Activated naive CD8-positive, alpha-beta T cell (primary cell): Measurements from ENCODE around the gene BAG3.
A peak's percentile ranks its signal among the peaks of the same experiment; 100 is the strongest.
"Not testable (repeated sequence)": the region's sequence is repeated elsewhere in the genome, so short reads cannot be mapped to it uniquely, and the experiment has no call there.

Experiments used
- H3K27ac Mint-ChIP-seq: one replicate; pipeline ENCODE4 v1.8.0; 2021; ENCODE audit warnings: mixed read lengths
- H3K27me3 Mint-ChIP-seq: one replicate; pipeline ENCODE4 v1.8.0; 2021; ENCODE audit warnings: mixed read lengths
- H3K36me3 Mint-ChIP-seq: one replicate; pipeline ENCODE4 v1.8.0; 2021; ENCODE audit warnings: mixed read lengths
- H3K4me1 Mint-ChIP-seq: one replicate; pipeline ENCODE4 v1.8.0; 2021; ENCODE audit warnings: low read depth, mixed read lengths
- H3K4me3 Mint-ChIP-seq: one replicate; pipeline ENCODE4 v1.8.0; 2021; ENCODE audit warnings: mild to moderate bottlenecking, mixed read lengths
- H3K9me3 Mint-ChIP-seq: one replicate; pipeline ENCODE4 v1.8.0; 2021; ENCODE audit warnings: low read depth, mixed read lengths

BAG3 gene

DNA sequence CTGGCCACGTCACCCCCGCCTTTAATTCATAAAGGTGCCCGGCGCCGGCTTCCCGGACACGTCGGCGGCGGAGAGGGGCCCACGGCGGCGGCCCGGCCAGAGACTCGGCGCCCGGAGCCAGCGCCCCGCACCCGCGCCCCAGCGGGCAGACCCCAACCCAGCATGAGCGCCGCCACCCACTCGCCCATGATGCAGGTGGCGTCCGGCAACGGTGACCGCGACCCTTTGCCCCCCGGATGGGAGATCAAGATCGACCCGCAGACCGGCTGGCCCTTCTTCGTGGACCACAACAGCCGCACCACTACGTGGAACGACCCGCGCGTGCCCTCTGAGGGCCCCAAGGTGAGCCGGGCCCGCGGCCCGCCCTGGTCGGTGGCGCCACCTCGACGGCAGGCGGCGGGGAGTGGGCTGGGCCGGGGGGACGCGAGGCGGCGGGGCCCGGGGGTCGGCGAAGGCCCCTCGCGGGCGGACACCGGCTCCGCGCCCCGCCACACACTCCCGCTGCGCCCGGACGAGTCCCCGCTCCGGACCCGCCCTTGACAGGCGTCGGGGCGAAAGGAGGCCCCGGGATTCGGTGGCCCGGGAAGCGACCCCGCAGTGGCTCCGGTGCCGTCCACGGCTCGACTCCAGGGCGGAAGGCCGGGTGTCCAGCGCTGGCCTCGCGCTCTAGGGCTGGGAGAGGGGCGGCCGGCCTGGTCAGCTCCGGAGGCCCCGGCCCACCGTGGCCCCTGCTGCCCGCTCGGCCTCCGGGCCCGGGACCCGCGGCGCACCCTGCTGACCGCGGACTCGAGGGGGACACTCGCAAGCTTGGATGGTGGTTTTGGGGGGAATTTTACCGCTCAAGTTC lies 557 bp downstream of the BAG3 start:
- no peaks in the 10 kb centered on the region for H3K27me3 Mint-ChIP-seq
- H3K36me3 Mint-ChIP-seq = no peaks in the 10 kb centered on the region
- H3K4me3 Mint-ChIP-seq = peak overlapping the region; percentile 89
- peaks cover 55% of the 10 kb centered on the region for H3K4me1 Mint-ChIP-seq
- peak overlapping the region; percentile 92 for H3K27ac Mint-ChIP-seq
- no peaks in the 10 kb centered on the region for H3K9me3 Mint-ChIP-seq

DNA sequence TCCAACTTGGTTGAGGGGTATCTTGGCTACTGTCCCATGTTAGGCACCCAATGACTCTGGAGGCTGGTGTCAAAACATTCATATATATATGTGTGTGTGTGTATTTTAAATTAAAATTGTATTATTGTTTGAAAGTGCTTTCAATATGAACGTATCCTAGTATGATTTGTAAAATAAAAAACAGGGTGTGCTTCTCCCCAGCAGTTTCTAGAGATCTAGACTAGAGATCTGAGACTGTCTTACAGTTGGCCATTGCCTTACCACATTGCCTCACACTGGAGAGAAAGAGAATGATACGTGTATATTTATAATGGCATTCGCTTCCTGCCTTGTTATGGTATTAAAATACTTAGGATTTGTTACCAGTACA lies 1.2 kb downstream of the BAG3 start:
- Mint-ChIP-seq H3K4me1 (peaks cover 61% of the 10 kb centered on the region), H3K27me3 (no peaks in the 10 kb centered on the region), H3K27ac (peak overlapping the region; percentile 92), H3K36me3 (no peaks in the 10 kb centered on the region), H3K9me3 (no peaks in the 10 kb centered on the region), H3K4me3 (peak overlapping the region; percentile 89)

DNA sequence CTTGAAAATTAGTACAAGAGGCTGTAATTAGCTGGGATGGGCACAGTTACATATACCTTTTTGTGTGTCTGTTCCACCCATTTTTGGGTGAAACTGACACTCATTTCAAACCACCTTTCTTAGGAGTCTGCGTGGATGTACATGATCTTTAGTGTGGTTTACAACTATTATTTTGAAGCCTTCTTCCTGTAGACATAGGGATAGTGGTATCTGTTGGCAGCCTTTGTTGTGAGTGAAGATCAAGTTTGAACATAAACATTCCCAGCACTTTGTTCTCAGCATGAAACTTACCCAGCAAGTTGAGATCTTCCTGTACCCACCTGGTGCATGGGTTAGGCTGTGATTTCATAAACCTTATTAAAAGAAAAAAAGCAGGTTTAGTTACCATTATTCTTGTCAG lies 2.0 kb downstream of the BAG3 start:
- Mint-ChIP-seq H3K27ac (peak overlapping the region; percentile 31), H3K9me3 (no peaks in the 10 kb centered on the region), H3K4me3 (peak overlapping the region; percentile 89), H3K36me3 (no peaks in the 10 kb centered on the region), H3K27me3 (no peaks in the 10 kb centered on the region), H3K4me1 (peaks cover 63% of the 10 kb centered on the region)

DNA sequence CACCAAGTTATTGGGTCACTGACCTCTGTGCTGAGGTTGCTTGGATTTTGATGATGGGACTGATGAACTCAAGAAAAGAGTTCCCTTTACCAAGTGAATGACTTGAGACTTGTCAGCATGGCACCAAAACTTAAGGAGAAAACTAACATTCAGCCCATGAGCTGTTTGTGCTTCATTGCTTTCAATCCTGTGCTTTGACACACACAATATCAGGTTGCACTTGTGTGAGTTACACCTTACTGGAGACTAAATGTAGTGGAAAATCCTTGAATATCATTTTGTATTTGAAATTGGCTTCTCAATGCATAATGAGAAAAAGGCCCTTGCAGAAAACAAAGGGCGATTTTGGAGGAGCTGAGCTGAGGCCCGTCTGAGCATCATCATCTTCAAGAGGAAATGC lies 2.7 kb downstream of the BAG3 start:
- H3K4me3 Mint-ChIP-seq = peak overlapping the region; percentile 89
- H3K4me1 Mint-ChIP-seq = peaks cover 68% of the 10 kb centered on the region
- no peaks in the 10 kb centered on the region for H3K9me3 Mint-ChIP-seq
- H3K27ac Mint-ChIP-seq = peak overlapping the region; percentile 31
- H3K27me3 Mint-ChIP-seq = no peaks in the 10 kb centered on the region
- H3K36me3 Mint-ChIP-seq = no peaks in the 10 kb centered on the region

DNA sequence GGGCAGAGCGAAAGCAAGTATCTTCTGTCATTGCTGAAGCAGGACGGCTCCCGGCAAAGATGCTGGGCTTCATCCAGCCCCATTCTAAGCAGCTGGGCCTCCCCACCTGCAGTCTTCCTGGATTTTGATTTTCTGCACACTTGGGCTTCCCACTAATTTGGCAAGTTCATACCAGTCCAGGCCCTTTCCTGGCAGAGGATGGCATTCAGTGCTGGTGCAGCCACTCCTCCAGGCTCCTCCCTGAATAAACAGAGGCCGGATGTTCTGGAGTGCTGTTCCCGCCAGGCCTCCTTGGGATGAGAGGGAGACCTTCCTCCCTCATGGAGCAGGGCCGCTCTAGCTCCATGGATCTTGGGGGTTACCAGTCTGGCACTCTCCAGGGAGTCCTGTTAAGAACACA lies 3.4 kb downstream of the BAG3 start:
- Mint-ChIP-seq H3K27me3 (no peaks in the 10 kb centered on the region), H3K4me3 (peak overlapping the region; percentile 89), H3K4me1 (peaks cover 69% of the 10 kb centered on the region), H3K36me3 (no peaks in the 10 kb centered on the region), H3K27ac (peak overlapping the region; percentile 83), H3K9me3 (no peaks in the 10 kb centered on the region)

DNA sequence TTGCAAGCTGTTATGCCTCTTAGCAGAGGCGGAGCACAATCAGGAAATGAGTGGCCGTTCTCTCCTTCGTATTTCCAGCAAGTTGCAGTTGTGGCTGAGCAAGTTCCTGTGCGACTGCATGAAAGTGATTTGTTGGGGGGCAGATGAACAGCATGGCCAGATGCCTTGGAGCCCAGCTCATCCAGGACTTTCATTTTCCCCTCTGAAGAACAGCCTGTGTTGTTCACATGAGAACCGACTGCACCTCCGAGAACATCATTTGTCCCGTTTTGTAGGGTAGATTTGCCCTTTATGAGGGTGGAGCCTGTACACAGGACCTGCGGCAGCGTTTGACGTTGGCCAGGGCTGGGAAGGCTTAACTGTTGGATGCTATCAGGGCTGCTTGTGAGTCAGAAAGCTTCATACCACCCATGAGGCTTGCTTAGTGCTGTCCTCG lies 4.4 kb downstream of the BAG3 start:
- Mint-ChIP-seq H3K9me3 (no peaks in the 10 kb centered on the region), H3K4me3 (peak overlapping the region; percentile 73), H3K4me1 (peaks cover 66% of the 10 kb centered on the region), H3K27ac (peak overlapping the region; percentile 83), H3K36me3 (no peaks in the 10 kb centered on the region), H3K27me3 (no peaks in the 10 kb centered on the region)

DNA sequence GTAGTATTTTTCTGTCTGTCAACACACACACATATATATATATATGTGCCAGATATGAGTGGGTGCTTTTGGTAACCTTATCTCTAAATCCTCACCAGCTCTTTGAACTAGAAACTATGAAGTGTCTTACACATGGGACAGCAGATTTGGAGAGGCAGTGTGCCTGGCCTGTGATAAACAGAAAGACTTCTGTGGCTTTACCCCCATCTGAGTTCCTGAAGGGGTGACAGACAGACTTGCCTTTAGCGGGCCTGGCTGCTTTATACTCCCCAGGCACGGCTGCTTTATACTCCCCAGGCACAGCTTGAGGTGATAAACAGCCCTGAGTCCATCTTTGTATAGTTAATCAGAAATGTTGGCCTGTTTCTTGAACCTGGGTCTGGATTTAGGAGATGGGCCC lies 5.6 kb downstream of the BAG3 start:
- Mint-ChIP-seq H3K4me3 (no peak overlapping the region), H3K27me3 (no peaks in the 10 kb centered on the region), H3K9me3 (no peaks in the 10 kb centered on the region), H3K27ac (peak overlapping the region; percentile 80), H3K36me3 (no peaks in the 10 kb centered on the region), H3K4me1 (peaks cover 66% of the 10 kb centered on the region)

DNA sequence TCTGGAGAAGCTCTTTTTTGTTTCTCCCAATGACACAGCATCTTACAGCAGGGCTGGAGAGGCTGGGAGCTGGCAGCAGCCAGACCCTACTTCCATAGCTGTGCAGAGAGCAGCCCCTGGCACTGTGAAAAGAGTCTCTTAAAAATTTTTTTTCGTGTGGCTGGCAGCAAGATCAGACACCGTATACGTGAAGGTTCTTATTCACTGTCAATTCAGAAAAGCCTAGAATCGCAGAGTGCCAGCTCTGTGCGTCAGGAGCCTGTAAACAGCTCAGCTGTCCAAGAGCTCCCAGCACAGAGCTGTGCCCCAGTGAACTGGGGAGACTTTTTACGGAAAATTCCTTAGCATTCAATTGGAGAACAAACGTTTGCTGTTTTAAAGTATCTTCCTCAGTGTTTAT lies 6.5 kb downstream of the BAG3 start:
- H3K27me3 Mint-ChIP-seq = no peaks in the 10 kb centered on the region
- H3K27ac Mint-ChIP-seq = no peak overlapping the region
- no peaks in the 10 kb centered on the region for H3K9me3 Mint-ChIP-seq
- H3K4me1 Mint-ChIP-seq = peaks cover 66% of the 10 kb centered on the region
- no peak overlapping the region for H3K4me3 Mint-ChIP-seq
- H3K36me3 Mint-ChIP-seq = no peaks in the 10 kb centered on the region

DNA sequence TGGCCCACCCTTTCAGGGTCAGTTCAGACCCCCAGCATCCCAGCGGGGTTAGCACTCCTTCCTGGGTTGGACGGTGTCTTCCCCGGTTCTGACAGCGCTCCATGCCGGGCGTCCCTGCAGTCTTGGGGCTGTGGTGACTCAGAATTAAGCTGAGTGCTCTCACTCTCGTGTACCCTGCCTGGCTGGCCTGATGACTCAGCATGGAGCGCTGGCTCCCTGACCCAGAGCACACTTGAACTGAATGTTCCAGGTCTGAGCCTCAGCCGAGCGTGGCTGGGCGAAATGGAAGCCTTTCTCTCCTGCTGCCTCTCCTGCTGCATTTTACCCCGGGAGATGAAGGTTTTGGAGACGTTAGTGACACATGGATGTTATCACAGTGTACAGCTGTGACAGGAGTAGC lies 7.1 kb downstream of the BAG3 start:
- Mint-ChIP-seq H3K4me3 (no peak overlapping the region), H3K36me3 (no peaks in the 10 kb centered on the region), H3K27me3 (no peaks in the 10 kb centered on the region), H3K27ac (no peak overlapping the region), H3K9me3 (no peaks in the 10 kb centered on the region), H3K4me1 (peaks cover 64% of the 10 kb centered on the region)

DNA sequence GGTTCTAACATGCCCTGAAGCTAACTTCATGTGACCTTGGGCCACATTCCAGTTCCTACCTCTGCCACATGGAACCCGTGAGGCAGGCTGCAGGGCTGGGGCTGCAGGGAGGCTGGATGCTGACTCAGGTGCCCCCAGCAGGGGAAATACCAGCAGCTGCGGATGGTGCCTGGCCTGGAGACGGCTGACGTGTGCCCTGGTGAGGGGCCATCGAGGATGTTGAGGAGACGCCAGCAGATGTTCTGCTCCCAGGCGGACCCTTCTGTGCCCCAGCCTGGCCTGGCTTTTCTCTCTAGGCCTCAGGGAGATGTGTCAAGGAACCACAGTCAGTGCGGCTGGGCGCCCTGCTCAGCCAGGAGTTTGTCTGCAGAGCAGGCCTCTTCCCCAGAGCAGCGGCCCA lies 8.8 kb downstream of the BAG3 start:
- no peaks in the 10 kb centered on the region for H3K27me3 Mint-ChIP-seq
- no peak overlapping the region for H3K27ac Mint-ChIP-seq
- H3K4me3 Mint-ChIP-seq = no peak overlapping the region
- H3K4me1 Mint-ChIP-seq = peaks cover 58% of the 10 kb centered on the region
- no peaks in the 10 kb centered on the region for H3K9me3 Mint-ChIP-seq
- no peaks in the 10 kb centered on the region for H3K36me3 Mint-ChIP-seq

DNA sequence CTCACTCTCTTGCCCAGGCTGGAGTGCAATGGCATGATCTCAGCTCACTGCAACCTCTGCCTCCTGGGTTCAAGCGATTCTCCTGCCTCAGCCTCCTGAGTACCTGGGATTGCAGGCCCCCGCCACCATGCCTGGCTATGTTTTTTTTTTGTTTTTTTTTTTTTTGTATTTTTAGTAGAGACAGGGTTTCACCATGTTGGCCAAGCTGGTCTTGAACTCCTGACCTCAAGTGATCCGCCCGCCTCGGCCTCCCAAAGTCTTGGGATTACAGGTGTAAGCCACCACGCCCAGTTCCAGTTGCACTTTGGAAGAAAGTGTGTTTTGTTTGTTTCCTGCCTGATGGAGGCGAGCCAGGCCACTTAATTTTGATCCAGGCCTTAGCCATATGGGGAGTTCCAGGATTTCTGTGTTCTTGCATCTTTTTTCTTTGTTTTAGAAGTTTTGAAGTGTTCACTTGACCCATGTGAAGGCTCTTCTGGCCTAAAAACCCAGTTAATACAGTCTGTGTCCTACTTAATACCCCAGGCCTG lies 11.0 kb downstream of the BAG3 start:
- not testable (repeated sequence) for H3K27ac Mint-ChIP-seq, H3K36me3 Mint-ChIP-seq, H3K27me3 Mint-ChIP-seq, H3K4me3 Mint-ChIP-seq, H3K9me3 Mint-ChIP-seq
- H3K4me1 Mint-ChIP-seq = peaks cover 45% of the 10 kb centered on the region

DNA sequence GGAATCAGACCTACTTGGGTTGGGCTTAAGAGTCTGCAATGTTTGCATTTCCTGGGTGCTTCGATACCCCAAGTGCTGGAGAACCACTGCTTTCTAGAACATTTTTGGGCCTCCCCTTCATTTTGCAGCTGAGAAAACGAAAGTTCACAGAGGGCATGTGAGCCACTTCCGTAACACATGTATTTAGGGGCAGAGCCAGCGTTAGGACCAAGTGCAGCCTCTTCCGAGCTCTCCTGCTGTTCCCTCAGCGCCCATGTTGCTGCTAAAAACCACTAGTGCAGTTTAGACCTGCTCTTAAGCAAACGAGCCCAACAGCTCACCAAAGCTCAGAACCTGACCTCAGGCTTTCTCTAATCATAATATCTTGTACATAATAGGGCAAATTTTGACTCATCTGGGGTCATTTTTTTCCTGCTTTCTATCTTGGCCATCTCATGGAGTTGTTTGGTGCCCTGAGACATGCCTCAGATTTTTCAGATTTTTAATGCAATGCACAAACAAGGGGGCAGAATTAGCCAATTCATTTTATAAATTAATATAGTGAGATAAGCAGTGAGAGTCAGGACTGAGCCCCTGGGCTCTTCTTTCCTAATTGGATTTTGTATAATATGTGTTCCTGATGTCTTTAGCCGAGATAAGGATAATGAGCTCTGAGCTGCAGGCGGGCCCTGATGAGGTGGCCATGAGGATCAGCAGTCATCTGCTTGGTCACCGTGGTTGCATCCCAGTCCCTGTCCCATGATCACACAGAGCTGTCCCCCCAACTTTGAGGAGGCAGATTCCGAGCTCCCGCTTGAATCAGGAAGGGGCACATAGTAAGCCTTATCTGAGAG lies 12.9 kb downstream of the BAG3 start:
- Mint-ChIP-seq H3K27me3 (no peaks in the 10 kb centered on the region), H3K4me1 (peaks cover 42% of the 10 kb centered on the region), H3K4me3 (peak overlapping the region; percentile 1), H3K36me3 (no peaks in the 10 kb centered on the region), H3K9me3 (no peaks in the 10 kb centered on the region), H3K27ac (peak overlapping the region; percentile 55)

DNA sequence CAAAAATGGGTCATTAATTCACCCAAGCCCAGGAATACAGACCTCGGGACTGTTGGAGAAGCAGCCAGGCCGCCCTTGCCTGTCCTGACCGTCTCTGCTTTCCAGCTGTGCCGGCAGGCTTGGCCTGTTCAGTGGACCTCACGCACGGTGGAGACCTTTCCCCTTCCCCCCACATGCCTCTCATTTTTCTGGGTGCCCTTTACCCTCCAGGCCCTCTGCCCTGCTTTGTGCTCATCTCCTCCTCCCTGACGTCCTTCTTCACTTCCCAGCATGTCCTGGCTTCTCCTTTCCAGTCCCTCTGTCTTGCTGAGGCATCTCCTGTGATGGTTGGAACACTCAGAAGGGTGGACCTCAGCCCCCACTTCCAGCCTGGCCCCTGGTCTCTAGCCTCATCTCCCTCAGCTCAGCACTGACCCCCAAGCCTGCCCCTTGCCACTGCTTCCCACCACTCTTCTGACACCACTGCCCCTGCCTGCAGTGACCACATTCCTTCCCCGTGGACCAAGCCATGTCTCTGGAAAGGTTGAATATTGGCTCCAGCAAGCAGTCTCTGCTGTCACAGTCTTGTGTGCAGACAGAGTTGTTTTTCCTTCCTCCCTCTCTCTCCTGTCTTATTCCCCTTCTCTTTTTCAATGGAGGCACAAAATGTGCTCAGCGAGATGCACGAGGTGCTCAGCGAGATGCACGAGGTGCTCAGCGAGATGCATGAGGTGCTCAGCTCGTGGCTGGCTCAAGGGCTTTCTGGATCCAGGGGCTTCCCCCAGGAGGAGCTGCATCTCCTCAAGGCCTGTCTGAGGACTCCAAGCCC lies 14.9 kb downstream of the BAG3 start:
- Mint-ChIP-seq H3K4me3 (no peak overlapping the region), H3K36me3 (no peaks in the 10 kb centered on the region), H3K27ac (peak overlapping the region; percentile 47), H3K9me3 (no peaks in the 10 kb centered on the region), H3K4me1 (peaks cover 37% of the 10 kb centered on the region), H3K27me3 (no peaks in the 10 kb centered on the region)

DNA sequence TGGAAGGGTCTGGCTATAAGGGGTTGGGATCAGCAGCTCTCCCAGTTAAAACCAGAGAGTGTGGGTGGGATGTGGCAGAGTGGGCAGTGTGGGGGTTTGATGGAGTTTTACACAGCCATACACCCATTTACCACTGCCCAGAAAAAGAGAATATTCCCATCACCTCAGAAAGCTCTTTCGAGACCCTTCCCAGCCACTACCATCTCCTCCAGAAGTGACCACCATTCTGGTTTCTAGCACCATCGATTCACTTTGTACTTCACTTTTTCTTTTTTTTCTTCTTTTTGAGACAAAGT lies 15.5 kb downstream of the BAG3 start:
- no peak overlapping the region for H3K27ac Mint-ChIP-seq
- no peaks in the 10 kb centered on the region for H3K9me3 Mint-ChIP-seq
- H3K36me3 Mint-ChIP-seq = no peaks in the 10 kb centered on the region
- H3K4me3 Mint-ChIP-seq = no peak overlapping the region
- peaks cover 35% of the 10 kb centered on the region for H3K4me1 Mint-ChIP-seq
- H3K27me3 Mint-ChIP-seq = no peaks in the 10 kb centered on the region
